NCI-H146 treated with DMSO at 0.1 percent for 48 hours (cell line): ENCODE data around the gene DNAJB13.
A peak's percentile ranks its signal among the peaks of the same experiment; 100 is the strongest.
"Not testable (repeated sequence)": the region's sequence is repeated elsewhere in the genome, so short reads cannot be mapped to it uniquely, and the experiment has no call there.

ENCODE experiments used
- DNase-seq: peaks from one replicate; lab custom pipeline; 2025; ENCODE audit not compliant: unreplicated experiment; lab: John Stamatoyannopoulos, UW

Gene DNAJB13

GRCh38 chr11:73950869-73951710 is at the start of gene DNAJB13:
Gene DNAJB13, plus strand, starts transcription at chr11:73951026. Its CDS starts 44 bp downstream, at chr11:73951070.
- DNase-seq: no peak

- no peak for DNase-seq
These were observed 48.5 kb upstream of the DNAJB13 start for GRCh38 chr11:73902303-73902702.

GRCh38 chr11:73907191-73907590 is 43.6 kb upstream of the DNAJB13 start:
- DNase-seq: no peak

GRCh38 chr11:73912026-73912425 is 38.8 kb upstream of the DNAJB13 start:
- no peak for DNase-seq

- DNase-seq: no peak
These were observed 37.4 kb upstream of the DNAJB13 start for GRCh38 chr11:73913472-73913871.

- DNase-seq: no peak
These were observed 36.5 kb upstream of the DNAJB13 start for GRCh38 chr11:73914284-73914683.

- DNase-seq: no peak
These were observed 34.4 kb upstream of the DNAJB13 start for GRCh38 chr11:73916435-73916834.

GRCh38 chr11:73921180-73921579 is 29.6 kb upstream of the DNAJB13 start:
- DNase-seq: no peak

GRCh38 chr11:73929388-73929787 is 21.4 kb upstream of the DNAJB13 start:
- no peak for DNase-seq

- DNase-seq: peak; percentile 33
These were observed 19.7 kb upstream of the DNAJB13 start for GRCh38 chr11:73931039-73931645.

GRCh38 chr11:73931951-73932350 is 18.9 kb upstream of the DNAJB13 start:
- DNase-seq: no peak

- DNase-seq: no peak
These were observed 18.0 kb upstream of the DNAJB13 start for GRCh38 chr11:73932781-73933180.

- DNase-seq: not testable (repeated sequence)
These were observed 14.8 kb upstream of the DNAJB13 start for GRCh38 chr11:73936047-73936446.

GRCh38 chr11:73939096-73939495 is 11.7 kb upstream of the DNAJB13 start:
- no peak for DNase-seq

- no peak for DNase-seq
These were observed 9.8 kb upstream of the DNAJB13 start for GRCh38 chr11:73940801-73941570.

- DNase-seq: no peak
These were observed 8.8 kb upstream of the DNAJB13 start for GRCh38 chr11:73942010-73942409.

- DNase-seq: no peak
These were observed 6.7 kb upstream of the DNAJB13 start for GRCh38 chr11:73944085-73944484.

GRCh38 chr11:73944901-73945300 is 5.9 kb upstream of the DNAJB13 start:
- no peak for DNase-seq

- no peak for DNase-seq
These were observed 5.4 kb upstream of the DNAJB13 start for GRCh38 chr11:73945396-73945795.

- DNase-seq: no peak
These were observed 3.9 kb upstream of the DNAJB13 start for GRCh38 chr11:73946798-73947458.

GRCh38 chr11:73949246-73949645 is 1.6 kb upstream of the DNAJB13 start:
- DNase-seq: no peak
